ENCODE data around the gene CLBA1.
"Not testable (repeated sequence)": the region's sequence is repeated elsewhere in the genome, so short reads cannot be mapped to it uniquely, and the experiment has no call there.

Gene CLBA1

DNA sequence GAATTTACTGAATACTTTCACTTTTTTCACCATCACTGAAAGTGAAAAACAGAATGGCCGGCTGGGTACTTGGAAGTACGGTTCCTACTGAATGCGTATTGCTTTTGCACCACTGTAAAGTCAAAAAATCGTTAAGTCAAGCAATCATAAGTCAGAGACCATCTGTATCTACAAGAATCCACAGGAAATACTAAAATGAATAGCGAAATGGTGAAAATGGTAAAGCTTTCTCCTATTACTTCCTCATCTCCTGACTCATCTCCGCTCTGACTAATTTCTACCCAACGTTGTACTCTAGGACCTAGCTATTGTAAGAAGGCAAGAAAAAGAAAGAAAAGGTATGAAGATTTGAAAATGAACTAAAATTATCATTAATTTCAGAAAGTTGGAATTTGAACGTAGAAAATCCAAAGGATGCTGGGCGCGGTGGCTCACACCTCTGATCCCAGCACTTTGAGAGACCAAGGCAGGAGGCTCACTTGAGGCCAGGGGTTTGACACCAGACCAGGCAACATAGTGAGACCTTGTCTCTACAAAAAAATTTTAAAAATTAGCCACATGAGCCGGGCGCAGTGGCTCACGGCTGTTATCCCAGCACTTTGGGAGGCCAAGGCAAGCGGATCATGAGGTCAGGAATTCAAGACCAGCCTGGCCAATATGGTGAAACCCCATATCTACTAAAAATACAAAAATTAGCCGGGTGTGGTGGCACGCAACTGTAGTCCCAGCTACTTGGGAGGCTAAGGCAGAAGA lies 40.6 kb downstream of the CLBA1 start:
- no peak for TF ChIP-seq POLR2AphosphoS5 (IDR thresholded peaks at IDR 0.05; ENCODE audit: borderline replicate concordance, low read depth, low read length)
- TF ChIP-seq EZH2 (IDR thresholded peaks at IDR 0.05), result no peak
- TF ChIP-seq FOXP2 (optimal IDR thresholded peaks at IDR 0.05; ENCODE audit: control extremely low read depth, extremely low read length, insufficient read depth), result no peak
- Histone ChIP-seq H3K27ac (no peak overlapping the region), H3K9ac (ENCODE audit: insufficient read length) (no peak overlapping the region), H3K4me3 (no peak overlapping the region), H3K9me3 (ENCODE audit: low read depth, low read length) (no peaks in the 10 kb centered on the region; the same call in 1 of the 2 replicates), H3K36me3 (ENCODE audit: insufficient read depth, low read length) (no peaks in the 10 kb centered on the region)
- DNase-seq (ENCODE audit: low read depth, low spot score), result no peak

DNA sequence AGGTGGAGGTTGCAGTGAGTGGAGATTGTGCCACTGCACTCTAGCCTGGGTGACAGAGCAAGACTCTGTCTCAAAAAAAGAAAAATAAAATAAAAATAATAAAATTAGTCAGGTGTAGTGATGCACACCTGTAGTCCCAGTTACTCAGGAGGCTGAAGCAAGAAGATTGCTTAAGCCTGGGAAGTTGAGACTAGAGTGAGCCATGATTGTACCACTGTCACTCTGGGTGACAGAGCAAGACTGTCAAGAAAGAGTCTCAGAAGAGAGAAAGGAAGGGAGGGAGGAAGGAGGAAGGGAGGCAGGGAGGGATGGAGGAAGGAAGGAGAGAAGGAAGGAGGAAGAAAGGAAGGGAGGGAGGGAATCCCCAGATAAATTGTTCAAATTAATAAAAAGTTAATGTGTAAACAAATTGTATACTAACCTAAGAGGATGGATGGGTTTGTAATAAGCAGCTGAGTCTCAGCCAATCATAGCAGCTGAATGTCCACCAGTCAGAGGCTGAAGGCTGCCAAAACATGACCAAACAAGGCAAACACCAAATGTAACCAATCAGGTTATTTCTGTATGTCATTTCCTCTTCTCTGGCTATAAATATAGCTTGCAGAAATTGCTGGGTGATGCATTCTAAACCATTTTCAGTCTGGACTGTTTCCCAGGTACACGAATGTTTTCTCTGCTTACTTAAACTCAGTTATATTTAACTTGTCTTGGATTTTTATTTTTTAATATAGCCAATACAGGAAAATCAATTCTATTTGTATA lies 41.4 kb downstream of the CLBA1 start:
- no peaks in the 10 kb centered on the region for H3K36me3 ChIP-seq (ENCODE audit: insufficient read depth, low read length)
- TF ChIP-seq FOXP2 (optimal IDR thresholded peaks at IDR 0.05; ENCODE audit: control extremely low read depth, extremely low read length, insufficient read depth) (no peak), EZH2 (IDR thresholded peaks at IDR 0.05) (no peak)
- no peak overlapping the region for H3K4me3 ChIP-seq
- H3K9ac ChIP-seq (ENCODE audit: insufficient read length), result no peak overlapping the region
- no peak for DNase-seq (ENCODE audit: low read depth, low spot score)
- H3K27ac ChIP-seq, result no peak overlapping the region
- no peaks in the 10 kb centered on the region; the same call in 1 of the 2 replicates for H3K9me3 ChIP-seq (ENCODE audit: low read depth, low read length)

DNA sequence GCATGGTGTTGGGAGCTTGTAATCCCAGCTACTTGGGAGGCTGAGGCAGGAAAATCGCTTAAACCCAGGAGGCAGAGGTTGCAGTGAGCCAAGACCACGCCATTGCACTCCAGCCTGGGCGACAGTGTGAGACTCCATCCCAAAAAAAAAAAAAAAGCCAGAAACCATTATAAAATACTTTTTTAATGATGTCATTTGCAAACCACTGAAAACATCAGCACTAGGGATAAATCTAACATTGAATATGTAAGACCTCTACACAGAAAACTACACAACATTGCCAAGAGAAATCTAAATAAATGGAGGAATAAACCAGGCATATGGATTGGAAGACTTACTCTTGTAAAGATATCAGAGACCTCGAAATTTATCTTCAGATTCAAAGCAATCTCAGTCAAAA lies 42.1 kb downstream of the CLBA1 start:
- DNase-seq (ENCODE audit: low read depth, low spot score); H3K4me3 ChIP-seq; H3K9ac ChIP-seq (ENCODE audit: insufficient read length); H3K9me3 ChIP-seq (ENCODE audit: low read depth, low read length); H3K36me3 ChIP-seq (ENCODE audit: insufficient read depth, low read length); H3K27ac ChIP-seq: not testable (repeated sequence)

DNA sequence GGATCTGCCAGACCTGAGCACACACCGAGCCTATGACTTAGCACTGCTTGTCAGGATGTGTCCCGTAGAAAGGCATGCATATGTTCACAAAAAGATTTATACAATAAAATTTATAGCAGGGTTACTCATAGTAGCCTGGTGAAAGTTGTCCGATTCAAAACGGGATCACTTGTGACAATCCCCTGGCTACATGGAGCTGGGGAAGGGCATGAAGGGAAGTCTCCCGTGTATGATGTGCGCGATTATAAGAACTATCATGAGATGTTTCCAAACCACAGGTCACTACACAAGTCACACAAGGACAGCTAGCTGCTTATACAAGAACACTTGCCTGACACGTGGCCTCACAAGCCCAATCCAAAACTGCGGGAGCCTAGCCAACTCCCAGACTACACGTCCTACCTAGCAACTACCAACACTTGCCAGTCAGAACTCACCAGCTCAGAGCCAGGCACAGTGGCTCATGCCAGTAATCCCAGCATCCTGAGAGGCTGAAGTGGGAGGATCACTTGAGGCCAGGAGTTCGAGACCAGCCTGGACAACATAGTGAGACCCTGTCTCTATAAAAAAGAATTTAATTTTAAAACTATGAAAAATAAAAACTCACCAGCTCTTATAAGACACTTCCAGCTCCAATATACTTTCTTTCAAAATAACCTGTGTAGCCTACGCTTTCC lies 42.8 kb downstream of the CLBA1 start:
- H3K4me3 ChIP-seq, result no peak overlapping the region
- TF ChIP-seq FOXP2 (optimal IDR thresholded peaks at IDR 0.05; ENCODE audit: control extremely low read depth, extremely low read length, insufficient read depth), result no peak
- TF ChIP-seq POLR2AphosphoS5 (IDR thresholded peaks at IDR 0.05; ENCODE audit: borderline replicate concordance, low read depth, low read length), result no peak
- H3K36me3 ChIP-seq (ENCODE audit: insufficient read depth, low read length), result no peaks in the 10 kb centered on the region
- no peak overlapping the region for H3K9ac ChIP-seq (ENCODE audit: insufficient read length)
- DNase-seq (ENCODE audit: low read depth, low spot score), result no peak
- no peak overlapping the region for H3K27ac ChIP-seq
- no peaks in the 10 kb centered on the region for H3K9me3 ChIP-seq (ENCODE audit: low read depth, low read length)

DNA sequence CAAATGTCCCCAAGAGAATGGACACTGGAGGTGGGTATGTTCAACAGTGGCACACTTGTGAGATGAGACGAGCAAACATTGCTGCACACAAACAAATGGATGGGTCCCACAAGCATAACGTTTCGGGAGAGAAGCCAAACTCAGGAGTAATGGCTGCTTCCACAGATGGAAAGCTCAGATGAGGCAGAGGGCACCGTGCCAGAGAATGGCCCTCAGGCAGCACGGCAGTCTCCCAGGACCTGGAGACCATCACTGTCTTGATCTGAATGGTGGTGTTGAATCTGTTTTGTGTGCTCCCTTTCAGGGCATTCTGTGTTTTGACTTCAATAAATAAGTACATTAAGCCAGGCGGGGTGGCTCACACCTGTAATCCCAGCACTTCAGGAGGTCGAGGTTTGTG lies 43.8 kb downstream of the CLBA1 start:
- Histone ChIP-seq H3K27ac (no peak overlapping the region), H3K9me3 (ENCODE audit: low read depth, low read length) (no peaks in the 10 kb centered on the region), H3K9ac (ENCODE audit: insufficient read length) (no peak overlapping the region), H3K36me3 (ENCODE audit: insufficient read depth, low read length) (no peaks in the 10 kb centered on the region), H3K4me3 (no peak overlapping the region)
- TF ChIP-seq FOXP2 (optimal IDR thresholded peaks at IDR 0.05; ENCODE audit: control extremely low read depth, extremely low read length, insufficient read depth) (no peak), EZH2 (IDR thresholded peaks at IDR 0.05) (no peak), POLR2AphosphoS5 (IDR thresholded peaks at IDR 0.05; ENCODE audit: borderline replicate concordance, low read depth, low read length) (no peak)
- DNase-seq (ENCODE audit: low read depth, low spot score), result no peak

DNA sequence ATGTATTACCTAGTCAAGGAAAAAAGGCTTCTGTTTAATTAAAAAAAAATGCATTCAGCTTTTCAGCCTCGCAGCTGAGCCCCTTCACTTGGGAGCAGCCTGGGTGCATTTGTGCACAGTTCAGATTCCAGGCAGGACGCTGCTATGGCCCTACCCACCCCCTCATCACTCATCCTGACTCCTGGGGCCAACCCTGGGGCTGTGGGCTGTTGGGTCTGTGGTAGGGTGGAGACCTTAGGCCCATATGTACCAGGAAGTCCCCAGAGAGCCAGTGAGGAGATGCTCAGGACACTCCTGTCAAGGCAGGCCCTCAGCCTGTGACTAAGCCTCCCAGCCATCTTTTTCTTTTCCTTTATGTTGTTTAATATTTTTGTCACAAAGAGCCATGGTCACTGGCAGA lies 44.6 kb downstream of the CLBA1 start:
- no peak for DNase-seq (ENCODE audit: low read depth, low spot score)
- Histone ChIP-seq H3K4me3 (no peak overlapping the region), H3K9ac (ENCODE audit: insufficient read length) (no peak overlapping the region), H3K9me3 (ENCODE audit: low read depth, low read length) (no peaks in the 10 kb centered on the region), H3K27ac (no peak overlapping the region), H3K36me3 (ENCODE audit: insufficient read depth, low read length) (no peaks in the 10 kb centered on the region)
- TF ChIP-seq EZH2 (IDR thresholded peaks at IDR 0.05), result no peak
- no peak for TF ChIP-seq POLR2AphosphoS5 (IDR thresholded peaks at IDR 0.05; ENCODE audit: borderline replicate concordance, low read depth, low read length)
- TF ChIP-seq FOXP2 (optimal IDR thresholded peaks at IDR 0.05; ENCODE audit: control extremely low read depth, extremely low read length, insufficient read depth), result no peak

DNA sequence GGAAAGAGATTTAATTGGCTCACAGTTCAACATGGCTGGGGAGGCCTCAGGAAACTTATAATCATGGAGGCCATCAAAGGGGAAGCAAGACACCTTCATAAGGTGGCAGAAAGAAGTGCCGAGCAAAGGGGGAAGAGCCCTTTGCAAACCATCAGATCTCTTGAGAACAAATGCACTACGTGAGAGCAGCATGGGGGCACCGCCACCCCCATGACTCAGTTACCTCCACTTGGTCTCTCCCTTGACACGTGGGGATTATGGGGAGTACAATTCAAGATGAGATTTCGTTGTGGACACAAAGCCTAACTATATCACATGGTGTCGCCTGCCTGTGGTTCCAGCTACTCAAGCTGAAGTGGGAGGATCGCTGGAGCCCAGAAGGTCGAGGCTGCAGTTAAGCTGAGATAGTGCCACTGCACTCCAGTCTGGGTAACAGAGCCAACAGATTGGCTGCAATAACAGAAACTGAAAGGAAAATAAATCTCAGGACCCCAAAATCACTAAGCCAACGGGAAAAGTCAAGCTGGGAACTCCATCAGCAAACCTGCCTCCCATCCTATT lies 45.3 kb downstream of the CLBA1 start:
- Histone ChIP-seq H3K9ac (ENCODE audit: insufficient read length) (no peak overlapping the region), H3K9me3 (ENCODE audit: low read depth, low read length) (no peaks in the 10 kb centered on the region), H3K36me3 (ENCODE audit: insufficient read depth, low read length) (no peaks in the 10 kb centered on the region), H3K27ac (no peak overlapping the region), H3K4me3 (no peak overlapping the region)
- no peak for DNase-seq (ENCODE audit: low read depth, low spot score)
- TF ChIP-seq POLR2AphosphoS5 (IDR thresholded peaks at IDR 0.05; ENCODE audit: borderline replicate concordance, low read depth, low read length) (no peak), FOXP2 (optimal IDR thresholded peaks at IDR 0.05; ENCODE audit: control extremely low read depth, extremely low read length, insufficient read depth) (no peak), EZH2 (IDR thresholded peaks at IDR 0.05) (no peak)

DNA sequence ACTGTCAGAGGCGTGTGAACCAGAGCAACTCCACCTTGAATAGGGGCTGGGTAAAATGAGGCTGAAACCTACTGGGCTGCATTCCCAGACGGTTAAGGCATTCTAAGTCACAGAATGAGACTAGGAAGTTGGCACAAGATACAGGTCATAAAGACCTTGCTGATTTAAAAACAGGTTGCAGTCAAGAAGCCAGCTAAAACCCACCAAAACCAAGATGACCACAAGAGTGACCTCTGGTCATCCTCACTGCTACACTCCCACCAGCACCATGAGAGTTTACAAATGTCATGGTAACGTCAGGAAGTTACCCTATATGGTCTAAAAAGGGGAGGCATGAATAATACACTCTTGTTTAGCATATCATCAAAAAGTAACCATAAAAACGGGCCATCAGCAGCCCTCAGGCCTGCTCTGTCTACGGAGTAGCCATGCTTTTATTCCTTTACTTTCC lies 46.9 kb downstream of the CLBA1 start:
- not testable (repeated sequence) for H3K9me3 ChIP-seq (ENCODE audit: low read depth, low read length); H3K9ac ChIP-seq (ENCODE audit: insufficient read length); H3K27ac ChIP-seq; H3K36me3 ChIP-seq (ENCODE audit: insufficient read depth, low read length); DNase-seq (ENCODE audit: low read depth, low spot score); H3K4me3 ChIP-seq

DNA sequence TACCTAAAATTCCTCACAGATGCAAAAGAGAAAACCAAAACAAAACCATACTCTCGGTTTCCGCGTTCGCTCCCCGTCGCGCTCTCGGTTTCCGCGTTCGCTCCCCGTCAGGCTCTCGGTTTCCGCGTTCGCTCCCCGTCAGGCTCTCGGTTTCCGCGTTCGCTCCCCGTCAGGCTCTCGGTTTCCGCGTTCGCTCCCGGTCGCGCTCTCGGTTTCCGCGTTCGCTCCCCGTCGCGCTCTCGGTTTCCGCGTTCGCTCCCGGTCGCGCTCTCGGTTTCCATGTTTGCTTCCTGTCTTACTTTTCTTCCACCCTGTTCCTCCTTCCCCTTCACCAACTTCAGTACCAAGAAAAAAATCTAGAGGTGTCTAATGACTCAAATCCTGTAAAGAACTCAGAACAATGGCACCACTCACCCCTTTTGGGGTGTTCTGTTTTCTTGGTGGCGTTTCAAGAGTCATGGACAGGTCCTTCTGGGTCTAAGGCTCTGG lies 47.9 kb downstream of the CLBA1 start:
- H3K4me3 ChIP-seq; H3K9ac ChIP-seq (ENCODE audit: insufficient read length); H3K27ac ChIP-seq; H3K36me3 ChIP-seq (ENCODE audit: insufficient read depth, low read length); DNase-seq (ENCODE audit: low read depth, low spot score); H3K9me3 ChIP-seq (ENCODE audit: low read depth, low read length): not testable (repeated sequence)

All from SK-N-MC (cell line).